Skeletal muscle cell (primary cell): ENCODE measurements around the gene CLDN6.

Source experiments
- DNase-seq: peaks from one replicate; pipeline ENCODE4 v3.0.0-alpha.2; 2010; ENCODE audit warnings: low read depth
- H3K4me3 ChIP-seq: 2 replicates; pipeline ENCODE4 v1.5.1; 2011; ENCODE audit warnings: low read depth, mild to moderate bottlenecking, control low read depth, low read length, moderate library complexity

CLDN6 gene

GRCh38 chr16:2966043-2966807 lies 51.8 kb downstream of the CLDN6 start:
- no peak for DNase-seq
- H3K4me3 ChIP-seq = no peak overlapping the region
